Nephron progenitor cell (in vitro differentiated cells): Measurements from ENCODE around the gene UBE3C.

Source experiments
- DNase-seq: peaks from one replicate; pipeline ENCODE4 v3.0.0; 2021
- H3K27ac Mint-ChIP-seq: 2 replicates; pipeline ENCODE4 v1.8.0; 2021; ENCODE audit warnings: mild to moderate bottlenecking, moderate library complexity, mixed read lengths
- H3K27me3 Mint-ChIP-seq: 2 replicates; pipeline ENCODE4 v1.8.0; 2021; ENCODE audit warnings: mild to moderate bottlenecking, low read depth, mixed read lengths; ENCODE audit not compliant: poor library complexity
- H3K36me3 Mint-ChIP-seq: 2 replicates; pipeline ENCODE4 v1.8.0; 2021; ENCODE audit warnings: low read depth, mixed read lengths
- H3K4me1 Mint-ChIP-seq: 2 replicates; pipeline ENCODE4 v1.8.0; 2021; ENCODE audit warnings: mixed read lengths
- H3K4me3 Mint-ChIP-seq: 2 replicates; pipeline ENCODE4 v1.8.0; 2021; ENCODE audit warnings: mild to moderate bottlenecking, moderate library complexity, mixed read lengths
- H3K9me3 Mint-ChIP-seq: 2 replicates; pipeline ENCODE4 v1.8.0; 2021; ENCODE audit warnings: mild to moderate bottlenecking, moderate library complexity, mixed read lengths
- CTCF ChIP-seq: fragments of 200-600 bp; sonication (generic); IDR thresholded peaks from 2 replicates; pipeline ENCODE4 v1.5.0; 2021; ENCODE audit warnings: antibody characterized with exemption

Gene UBE3C

DNA sequence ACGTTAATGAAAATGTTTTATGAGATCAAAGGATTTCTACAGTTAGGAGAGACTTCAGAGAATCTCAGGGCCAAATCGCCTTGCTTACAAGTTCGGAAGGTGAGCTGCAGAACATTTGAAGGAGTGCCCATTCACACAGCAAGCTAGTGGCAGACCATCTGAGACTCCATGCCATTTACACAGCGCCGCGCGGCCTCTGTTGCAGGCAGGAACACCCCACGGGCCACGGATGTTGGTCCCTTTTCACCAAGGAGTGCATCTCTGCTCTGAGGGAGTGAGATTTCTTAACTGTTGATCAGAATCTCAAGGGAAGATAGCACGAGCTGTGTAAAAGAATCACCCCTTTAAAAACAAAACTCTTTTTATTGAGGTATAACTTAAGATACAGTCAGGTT lies 1.8 kb downstream of the UBE3C start:
- Mint-ChIP-seq H3K27ac (no peak overlapping the region), H3K4me3 (peak overlapping the region; percentile 79), H3K36me3 (peaks cover 43% of the 10 kb centered on the region), H3K4me1 (peaks cover 43% of the 10 kb centered on the region), H3K27me3 (peaks cover 7% of the 10 kb centered on the region), H3K9me3 (no peaks in the 10 kb centered on the region)
- no peak for TF ChIP-seq CTCF
- no peak for DNase-seq

DNA sequence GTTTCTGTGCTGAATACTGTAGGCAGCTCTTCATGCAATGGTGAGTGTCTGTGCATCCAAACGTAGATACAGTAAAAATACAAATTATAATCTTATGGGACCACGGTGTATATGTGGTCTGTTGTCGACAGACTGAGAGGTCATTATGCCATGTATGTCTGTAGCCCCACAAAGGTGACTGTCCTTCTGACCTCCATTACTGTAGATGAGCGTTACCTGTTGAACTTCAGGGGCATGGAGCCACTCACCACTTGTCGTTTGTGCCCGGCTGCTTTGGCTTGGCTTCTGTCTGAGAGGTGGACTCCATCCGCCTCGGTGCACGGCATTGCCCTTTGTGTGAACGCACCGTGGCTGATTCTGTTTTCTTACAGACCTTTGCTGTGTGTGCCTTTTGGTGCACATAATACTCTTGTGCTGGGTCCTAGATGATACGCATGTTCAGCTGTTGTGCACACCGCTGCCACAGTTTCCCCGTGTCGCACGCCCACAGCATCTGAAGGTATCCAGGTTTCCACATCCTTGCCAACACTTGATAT lies 2.9 kb downstream of the UBE3C start:
- no peak for DNase-seq
- no peak for TF ChIP-seq CTCF

DNA sequence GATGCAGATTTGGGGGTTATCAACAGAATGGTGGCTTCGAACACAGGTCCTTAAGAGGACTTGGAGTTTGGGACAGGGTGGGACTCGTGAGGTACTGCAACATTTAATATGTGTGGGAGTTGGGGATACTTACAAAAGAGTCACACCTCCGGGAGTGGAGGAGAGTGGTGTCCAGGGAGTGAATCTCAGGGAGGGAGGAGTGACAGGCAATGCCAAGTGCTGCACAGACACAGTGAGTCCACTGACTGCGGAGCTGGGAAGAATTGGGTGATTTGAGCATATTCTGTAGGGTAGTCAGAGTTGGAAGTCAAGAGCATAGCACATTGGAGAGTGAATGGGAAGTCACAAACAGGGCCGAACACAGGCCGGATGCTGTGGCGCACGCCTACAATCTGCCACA lies 5.1 kb downstream of the UBE3C start:
- TF ChIP-seq CTCF, result no peak
- Mint-ChIP-seq H3K4me1 (peaks cover 43% of the 10 kb centered on the region), H3K4me3 (no peak overlapping the region), H3K9me3 (peaks cover 15% of the 10 kb centered on the region), H3K27me3 (peaks cover 5% of the 10 kb centered on the region), H3K27ac (peak overlapping the region; percentile 89), H3K36me3 (peaks cover 71% of the 10 kb centered on the region)
- DNase-seq, result no peak

More for the DNA sequence above, 2.9 kb downstream of the UBE3C start:
- H3K27ac Mint-ChIP-seq, result no peak overlapping the region
- peaks cover 5% of the 10 kb centered on the region for H3K27me3 Mint-ChIP-seq
- H3K36me3 Mint-ChIP-seq, result peaks cover 54% of the 10 kb centered on the region
- H3K4me3 Mint-ChIP-seq, result peak overlapping the region; percentile 38
- H3K9me3 Mint-ChIP-seq, result peaks cover 5% of the 10 kb centered on the region
- H3K4me1 Mint-ChIP-seq, result peaks cover 43% of the 10 kb centered on the region

GRCh38 chr7:157149317-157149716 lies 10.6 kb downstream of the UBE3C start:
- peaks cover 49% of the 10 kb centered on the region for H3K36me3 Mint-ChIP-seq
- peaks cover 45% of the 10 kb centered on the region for H3K4me1 Mint-ChIP-seq
- no peak for DNase-seq
- H3K9me3 Mint-ChIP-seq, result peaks cover 15% of the 10 kb centered on the region
- no peak overlapping the region for H3K4me3 Mint-ChIP-seq
- H3K27me3 Mint-ChIP-seq, result no peaks in the 10 kb centered on the region
- no peak overlapping the region for H3K27ac Mint-ChIP-seq
- TF ChIP-seq CTCF, result no peak

- no peak for TF ChIP-seq CTCF
- Mint-ChIP-seq H3K4me1 (peaks cover 51% of the 10 kb centered on the region), H3K27ac (peak overlapping the region; percentile 91), H3K27me3 (no peaks in the 10 kb centered on the region), H3K9me3 (peaks cover 15% of the 10 kb centered on the region), H3K36me3 (peaks cover 36% of the 10 kb centered on the region), H3K4me3 (peak overlapping the region; percentile 66)
- DNase-seq, result peak; percentile 67
These were observed 12.2 kb downstream of the UBE3C start for GRCh38 chr7:157150882-157151281.

GRCh38 chr7:157151626-157152339 lies 13.1 kb downstream of the UBE3C start:
- DNase-seq, result no peak
- Mint-ChIP-seq H3K27me3 (no peaks in the 10 kb centered on the region), H3K9me3 (peaks cover 10% of the 10 kb centered on the region), H3K4me3 (peak overlapping the region; percentile 2), H3K36me3 (peaks cover 27% of the 10 kb centered on the region), H3K27ac (peak overlapping the region; percentile 82), H3K4me1 (peaks cover 54% of the 10 kb centered on the region)
- no peak for TF ChIP-seq CTCF
